HG03280 (cell line): ENCODE results near the gene SOX5.
"Not testable (repeated sequence)": the region's sequence is repeated elsewhere in the genome, so short reads cannot be mapped to it uniquely, and the experiment has no call there.

Experiments
- ATAC-seq: cut with Tn5 transposase; IDR thresholded peaks from one replicate; pipeline ENCODE4 v1.9.1; 2021; ENCODE audit warnings: mild to moderate bottlenecking, moderate library complexity; ENCODE audit not compliant: unreplicated experiment

The SOX5 gene

DNA sequence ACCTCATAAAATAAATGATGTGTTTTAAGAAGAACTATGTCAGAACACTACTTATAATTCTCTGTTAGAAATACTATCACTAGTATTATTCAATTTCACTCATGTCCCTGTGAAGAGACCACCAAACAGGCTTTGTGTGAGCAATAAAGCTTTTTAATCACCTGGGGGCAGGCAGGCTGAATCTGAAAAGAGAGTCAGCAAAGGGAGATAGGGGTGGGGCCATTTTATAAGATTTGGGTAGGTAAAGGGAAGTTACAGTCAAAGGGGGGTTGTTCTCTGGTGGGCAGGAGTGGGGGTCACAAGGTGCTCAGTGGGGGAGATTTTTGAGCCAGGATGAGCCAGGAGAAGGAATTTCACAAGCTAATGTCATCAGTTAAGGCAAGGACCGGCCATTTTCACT lies 443.7 kb downstream of the SOX5 start:
- ATAC-seq: not testable (repeated sequence)

DNA sequence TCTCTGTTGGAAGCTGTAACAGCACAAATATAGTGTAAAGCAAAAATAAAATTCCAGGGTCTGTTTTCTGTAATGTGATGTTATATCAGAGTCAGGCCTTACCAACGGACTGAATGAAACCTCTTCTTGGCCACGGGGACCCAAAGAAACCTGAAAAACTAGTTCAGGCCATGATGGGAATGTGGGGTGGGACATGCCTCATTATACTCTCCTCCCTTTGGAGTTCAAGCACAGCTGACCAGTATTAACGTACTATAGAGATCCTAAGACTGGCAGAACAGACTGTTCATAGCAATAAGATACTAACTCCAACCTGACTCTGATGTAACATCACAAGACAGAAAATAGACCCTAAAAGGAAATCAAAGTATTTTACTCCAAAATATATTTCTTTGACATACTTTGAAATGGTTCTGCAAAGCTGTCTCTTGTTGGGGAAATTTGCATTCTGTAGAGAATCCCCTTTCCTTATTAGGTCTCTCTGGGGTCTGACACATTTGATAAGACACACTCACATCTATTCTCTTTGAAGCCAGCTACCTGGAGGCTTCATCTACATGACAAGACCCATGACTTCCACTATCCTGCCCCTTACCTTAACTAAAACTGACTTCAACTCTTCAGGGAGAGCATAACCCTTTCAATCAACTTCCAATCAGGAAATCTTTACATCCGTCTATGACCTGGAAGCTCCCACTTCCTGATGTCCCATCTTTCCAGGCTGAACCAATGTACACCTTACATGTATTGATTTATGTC lies 444.6 kb downstream of the SOX5 start:
- ATAC-seq: no peak

DNA sequence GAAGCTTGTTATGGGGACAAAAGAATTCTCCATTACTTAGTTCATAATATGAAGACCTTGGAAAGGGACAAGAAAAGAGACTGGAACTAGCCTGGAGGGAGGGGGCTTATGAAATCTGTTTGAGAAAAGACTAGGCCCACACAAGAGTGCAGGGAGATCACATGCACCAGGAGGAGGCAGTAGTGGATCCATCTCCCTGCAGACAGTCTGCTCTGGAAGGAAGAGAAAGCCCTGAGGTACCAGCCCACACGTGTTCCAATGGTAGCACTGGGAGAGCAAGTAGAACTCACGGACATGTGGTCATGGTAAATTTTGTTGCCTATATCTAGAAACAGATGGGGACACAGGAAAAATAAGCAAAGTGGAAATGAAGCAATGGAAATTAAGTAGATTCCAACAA lies 445.4 kb downstream of the SOX5 start:
- no peak for ATAC-seq

DNA sequence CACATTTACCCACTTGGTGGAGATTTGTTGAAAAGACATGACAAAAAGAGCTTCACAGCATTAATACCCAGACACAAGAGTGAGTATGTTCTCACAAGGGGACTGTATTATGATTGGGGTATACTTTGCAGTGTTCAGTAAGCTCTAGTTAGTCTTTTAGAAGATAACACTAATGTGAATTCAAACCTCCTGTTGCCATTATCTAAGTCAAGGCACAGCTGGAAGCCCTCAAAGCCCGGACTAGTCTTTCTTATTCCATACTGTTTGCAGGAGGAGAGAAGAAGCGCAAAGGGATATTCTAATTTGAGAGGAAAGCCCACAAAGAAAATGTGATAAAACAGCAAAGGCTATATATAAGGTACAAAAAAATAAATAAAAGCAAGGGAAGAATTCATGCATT lies 445.9 kb downstream of the SOX5 start:
- no peak for ATAC-seq

DNA sequence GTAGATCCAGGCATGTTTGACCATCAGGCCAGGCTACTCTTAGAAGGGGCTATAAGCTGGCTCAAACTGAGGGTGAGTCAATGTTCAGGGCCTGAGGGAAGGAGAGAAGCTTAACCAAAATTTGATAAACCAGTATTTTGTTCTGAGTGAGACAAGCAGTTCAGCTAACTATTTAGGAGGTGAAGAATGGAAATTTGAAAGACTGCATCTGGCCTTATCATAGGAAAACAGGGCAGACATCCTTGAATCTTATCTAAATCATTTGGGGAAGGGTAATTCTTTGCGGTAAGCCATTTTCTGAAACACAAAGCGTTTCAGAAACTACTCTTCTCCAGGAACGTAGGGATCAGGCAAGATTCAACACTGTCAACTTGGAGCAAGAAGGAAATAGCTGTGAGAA lies 447.2 kb downstream of the SOX5 start:
- no peak for ATAC-seq

DNA sequence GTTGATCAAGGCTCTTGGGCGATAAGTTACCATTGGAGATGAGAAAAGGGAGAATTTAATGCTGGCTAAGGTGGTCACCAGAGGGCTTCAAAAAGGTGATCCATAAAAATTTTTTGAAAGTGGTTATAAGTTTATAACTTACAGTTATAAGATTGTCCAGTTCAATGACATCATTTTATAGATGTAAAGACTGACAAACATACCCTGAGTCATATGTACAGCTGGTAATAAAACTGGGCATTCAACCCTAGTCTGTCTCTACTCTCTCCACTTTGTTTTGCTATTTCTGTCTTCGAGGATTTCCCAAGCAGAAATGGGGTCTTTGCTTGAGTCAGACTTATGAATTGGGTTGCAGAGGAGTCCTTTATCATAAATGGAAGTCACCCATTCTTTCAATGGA lies 454.0 kb downstream of the SOX5 start:
- ATAC-seq: no peak

DNA sequence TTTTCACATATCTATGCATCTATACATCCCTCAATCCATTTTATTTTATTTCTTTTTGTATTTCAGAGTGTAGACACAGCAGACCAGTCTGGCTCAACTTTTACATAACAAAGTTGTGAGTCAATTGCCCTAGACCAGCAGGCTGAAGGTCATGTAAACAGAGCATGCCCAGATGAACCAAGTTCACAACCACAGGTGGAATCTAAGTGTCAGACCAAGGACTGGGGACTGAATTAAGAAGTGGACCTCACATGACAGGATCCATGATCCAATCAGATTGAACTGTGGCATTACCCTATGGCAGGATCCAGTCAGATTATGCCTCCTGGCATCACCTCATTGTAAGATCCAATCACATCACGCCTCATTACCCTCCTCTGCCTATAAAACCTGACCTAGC lies 455.8 kb downstream of the SOX5 start:
- no peak for ATAC-seq

DNA sequence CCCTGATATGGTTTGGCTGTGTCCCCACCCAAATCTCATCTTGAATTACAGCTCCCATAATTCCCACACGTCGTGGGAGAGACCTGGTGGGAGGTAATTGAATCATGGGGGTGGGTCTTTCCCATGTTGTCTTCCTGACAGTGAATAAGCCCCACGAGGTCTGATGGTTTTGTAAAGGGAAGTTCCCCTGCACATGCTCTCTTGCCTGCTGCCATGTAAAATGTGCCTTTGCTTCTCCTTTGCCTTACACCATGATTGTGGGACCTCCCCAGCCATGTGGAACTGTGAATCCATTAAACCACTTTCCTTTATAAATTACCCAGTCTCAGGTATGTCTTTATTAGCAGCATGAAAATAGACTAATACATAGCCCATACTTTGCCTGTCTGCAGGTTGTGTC lies 458.4 kb downstream of the SOX5 start:
- not testable (repeated sequence) for ATAC-seq

DNA sequence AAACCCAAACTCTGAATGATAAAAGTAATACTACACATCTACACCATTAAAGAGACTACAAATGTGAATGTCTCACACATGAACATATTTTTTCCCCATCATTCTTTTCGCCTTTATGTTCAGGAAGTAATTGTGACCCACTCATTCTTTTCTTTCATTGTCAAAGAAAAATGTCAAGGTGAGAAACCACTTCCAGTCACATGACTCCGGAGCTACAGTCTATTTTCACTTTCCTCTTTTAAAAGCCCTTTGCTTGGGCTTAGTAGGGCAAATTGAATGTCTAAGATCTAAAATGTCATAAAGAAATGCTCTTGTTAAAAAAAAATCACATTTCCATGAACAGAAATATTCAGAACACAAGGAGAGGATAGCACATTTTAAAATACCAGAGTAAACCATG lies 461.3 kb downstream of the SOX5 start:
- ATAC-seq: no peak

DNA sequence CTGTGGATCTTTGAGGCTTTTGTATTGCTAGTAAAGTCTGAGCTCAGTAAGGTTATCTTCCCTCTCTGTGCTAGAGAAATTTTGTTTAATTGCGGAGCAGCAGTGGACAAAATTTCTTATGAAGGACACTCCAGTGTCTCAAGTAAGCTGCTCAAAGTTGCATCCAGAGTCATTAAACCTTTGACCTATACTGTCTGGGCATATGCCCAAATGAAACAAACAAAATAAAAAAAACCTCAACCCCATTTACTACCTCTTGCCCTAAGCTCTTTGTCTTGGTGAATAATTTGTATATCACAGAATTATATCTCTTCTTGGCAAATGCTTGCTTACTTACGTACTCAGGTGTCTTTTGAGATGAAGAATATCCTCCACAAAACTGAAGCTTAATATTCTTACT lies 465.2 kb downstream of the SOX5 start:
- ATAC-seq: no peak

DNA sequence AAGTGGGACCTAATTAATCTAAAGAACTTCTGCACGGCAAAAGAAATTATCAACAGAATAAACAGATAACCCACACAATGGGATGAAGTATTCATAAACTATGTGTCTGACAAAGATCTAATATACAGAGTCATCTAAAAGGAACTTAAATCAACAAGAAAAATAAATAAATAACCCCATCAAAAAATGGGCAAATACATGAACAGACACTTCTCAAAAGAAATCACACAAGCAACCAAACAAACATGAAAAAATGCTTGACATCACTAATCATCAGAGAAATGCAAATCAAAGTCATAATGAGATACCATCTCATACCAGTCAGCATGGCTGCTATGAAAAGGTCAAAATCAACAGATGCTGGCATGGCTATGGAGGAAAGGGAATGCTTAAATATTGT lies 466.9 kb downstream of the SOX5 start:
- no peak for ATAC-seq
